ENCODE measurements around the gene XPNPEP1.

XPNPEP1 gene

DNA sequence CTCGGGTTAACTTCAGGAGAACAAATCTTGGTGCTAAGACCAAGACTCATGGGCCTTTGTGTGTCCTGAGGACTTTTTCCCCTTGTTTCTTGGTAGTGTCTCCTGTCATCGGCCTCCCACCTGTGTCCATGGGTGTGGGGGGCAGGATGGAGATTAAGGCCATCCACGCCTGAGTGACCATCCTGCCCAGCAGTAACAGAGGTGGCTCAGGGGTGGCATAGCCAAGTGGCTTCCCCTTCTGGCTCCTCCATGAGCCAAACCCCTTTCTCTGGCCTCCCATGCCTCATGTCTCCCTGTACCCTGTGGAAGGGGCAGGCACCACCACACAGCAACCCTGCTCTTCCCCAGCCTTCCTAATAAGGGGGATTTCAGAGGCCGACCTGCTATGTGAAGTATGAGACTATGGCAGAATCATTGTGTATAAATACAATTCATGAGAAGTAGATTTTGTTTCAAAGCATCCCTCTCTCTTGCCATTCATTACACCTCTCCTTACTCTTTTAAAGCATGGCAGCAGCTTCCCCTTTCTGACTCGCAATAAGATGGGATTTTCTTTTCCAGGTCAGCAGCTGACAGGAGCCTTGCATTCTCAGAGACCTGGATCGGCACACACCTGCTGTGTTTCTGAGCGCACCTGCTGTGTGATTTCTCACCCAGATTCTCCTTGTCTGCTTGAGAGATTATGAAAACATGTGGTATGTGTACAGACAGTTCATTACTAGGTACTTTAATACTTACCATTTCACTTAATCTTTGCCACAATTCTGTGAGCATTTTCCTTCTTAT is 102.5 kb downstream of the XPNPEP1 start:
- Histone ChIP-seq H3K36me3 (ENCODE audit: control insufficient read depth in 1 of 2, insufficient read depth in 2 of 2, low read length in 2 of 2) (no peaks in the 10 kb centered on the region), H3K4me3 (ENCODE audit: low read depth in 1 of 2, low read length in 2 of 2) (no peak overlapping the region), H3K4me1 (ENCODE audit: control insufficient read depth in 1 of 2, insufficient read depth in 2 of 2, low read length in 2 of 2) (no peaks in the 10 kb centered on the region), H3K27ac (ENCODE audit: low read length) (no peak overlapping the region), H3K27me3 (ENCODE audit: low read depth, low read length) (no peaks in the 10 kb centered on the region), H3K9me3 (ENCODE audit: control insufficient read depth in 1 of 2, low read length in 2 of 2) (no peaks in the 10 kb centered on the region)

DNA sequence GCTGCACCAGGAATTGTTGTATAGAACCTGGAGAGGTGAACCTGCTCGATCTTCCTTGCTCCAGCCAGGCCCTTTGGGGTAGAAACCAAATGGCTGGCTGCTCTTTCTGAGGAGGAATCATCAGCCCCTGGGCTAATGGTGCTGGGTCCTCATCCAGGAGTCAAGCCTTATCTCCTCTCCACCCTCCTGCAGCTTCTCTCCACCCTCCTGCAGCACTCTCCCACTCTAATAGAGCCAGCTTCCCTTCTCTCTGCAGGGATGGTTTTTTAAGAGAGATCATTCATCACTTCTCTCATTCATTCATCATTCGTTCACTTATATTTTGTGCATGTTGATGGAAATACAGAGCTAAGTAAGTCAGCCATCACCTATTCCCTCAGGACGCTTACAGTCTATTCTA is 103.5 kb downstream of the XPNPEP1 start:
- H3K4me3 ChIP-seq (ENCODE audit: low read depth in 1 of 2, low read length in 2 of 2) = no peak overlapping the region
- H3K27ac ChIP-seq (ENCODE audit: low read length) = no peak overlapping the region
- no peaks in the 10 kb centered on the region for H3K4me1 ChIP-seq (ENCODE audit: control insufficient read depth in 1 of 2, insufficient read depth in 2 of 2, low read length in 2 of 2)
- no peaks in the 10 kb centered on the region for H3K9me3 ChIP-seq (ENCODE audit: control insufficient read depth in 1 of 2, low read length in 2 of 2)
- no peaks in the 10 kb centered on the region for H3K36me3 ChIP-seq (ENCODE audit: control insufficient read depth in 1 of 2, insufficient read depth in 2 of 2, low read length in 2 of 2)
- H3K27me3 ChIP-seq (ENCODE audit: low read depth, low read length) = no peaks in the 10 kb centered on the region

All from muscle layer of duodenum (tissue), 2 donors.